ENCODE data around the gene EEF2.
"Not testable (repeated sequence)": the region's sequence is repeated elsewhere in the genome, so short reads cannot be mapped to it uniquely, and the experiment has no call there.

The EEF2 gene

DNA sequence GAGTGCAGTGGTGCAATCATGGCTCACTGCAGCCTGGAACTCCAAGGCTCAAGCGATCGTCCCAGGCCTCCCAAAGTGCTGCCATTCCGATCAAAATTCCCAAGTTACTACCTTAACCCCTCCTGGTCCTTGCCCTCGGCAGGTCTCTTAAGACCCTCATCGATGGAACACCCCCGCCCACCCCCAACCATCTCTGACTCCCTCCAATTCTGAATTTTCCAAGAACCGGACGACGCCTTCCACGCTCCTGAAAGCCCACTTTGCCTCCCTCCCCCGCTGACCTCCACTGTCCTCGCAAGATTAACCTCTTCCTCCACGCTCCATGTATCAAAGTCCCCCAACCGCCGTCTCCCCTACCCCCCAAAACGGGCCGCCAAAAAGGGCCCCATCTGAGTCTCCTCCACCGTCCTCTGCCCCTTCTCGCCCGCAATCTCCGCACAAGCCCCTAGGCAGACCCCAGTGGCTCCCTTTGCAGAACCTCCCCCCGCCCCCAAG, 14.9 kb downstream of the EEF2 start:
- Mint-ChIP-seq H3K9me3 (no peaks in the 10 kb centered on the region), H3K4me3 (peak overlapping the region; percentile 89), H3K27ac (peak overlapping the region; percentile 80), H3K4me1 (peaks cover 26% of the 10 kb centered on the region), H3K36me3 (ENCODE audit: low read depth) (peaks cover 21% of the 10 kb centered on the region), H3K27me3 (no peaks in the 10 kb centered on the region)
- ATAC-seq: no peak
- no peak for DNase-seq

DNA sequence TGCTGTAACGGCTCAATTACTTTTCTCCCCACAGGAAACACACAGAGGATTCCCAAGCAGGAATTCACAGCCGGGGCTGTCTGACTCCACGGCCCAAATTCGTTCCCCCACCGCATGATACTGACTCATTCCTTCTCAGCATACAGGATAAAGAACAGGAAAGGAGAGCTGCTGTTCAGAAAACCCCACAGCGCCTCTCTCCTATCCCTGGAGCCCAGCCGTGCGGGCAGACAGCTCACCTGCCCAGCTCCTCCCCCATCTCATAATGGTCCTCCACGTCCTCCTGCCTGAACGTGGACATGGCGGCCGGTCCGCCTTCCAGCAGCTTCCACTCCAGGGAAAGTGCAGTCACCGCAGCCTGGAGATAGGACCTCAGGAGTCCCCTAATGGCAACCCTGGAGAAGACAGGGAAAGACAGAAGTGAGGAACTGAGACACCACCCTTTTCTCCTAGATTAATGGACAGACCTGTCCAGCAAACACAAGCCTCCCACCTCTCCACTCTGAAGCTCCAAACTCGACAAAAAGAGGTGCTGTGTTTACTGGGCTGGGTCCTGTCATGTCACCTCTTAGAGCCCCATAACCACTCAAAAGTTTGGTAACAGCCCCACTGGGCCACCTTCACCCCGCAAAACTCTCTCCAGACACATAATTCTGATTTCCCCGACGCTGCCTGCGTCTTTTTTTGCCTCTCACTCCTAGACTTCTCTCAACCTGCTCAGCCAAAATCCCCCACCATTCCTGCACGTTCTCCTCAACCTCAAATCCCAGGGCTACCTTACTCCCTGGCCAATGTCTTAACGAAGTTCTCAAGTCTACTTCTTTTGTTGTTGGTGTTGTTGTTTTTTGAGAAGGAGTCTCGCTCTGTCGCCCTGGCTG, 15.6 kb downstream of the EEF2 start:
- peaks cover 19% of the 10 kb centered on the region for H3K36me3 Mint-ChIP-seq (ENCODE audit: low read depth)
- DNase-seq: no peak
- no peaks in the 10 kb centered on the region for H3K9me3 Mint-ChIP-seq

DNA sequence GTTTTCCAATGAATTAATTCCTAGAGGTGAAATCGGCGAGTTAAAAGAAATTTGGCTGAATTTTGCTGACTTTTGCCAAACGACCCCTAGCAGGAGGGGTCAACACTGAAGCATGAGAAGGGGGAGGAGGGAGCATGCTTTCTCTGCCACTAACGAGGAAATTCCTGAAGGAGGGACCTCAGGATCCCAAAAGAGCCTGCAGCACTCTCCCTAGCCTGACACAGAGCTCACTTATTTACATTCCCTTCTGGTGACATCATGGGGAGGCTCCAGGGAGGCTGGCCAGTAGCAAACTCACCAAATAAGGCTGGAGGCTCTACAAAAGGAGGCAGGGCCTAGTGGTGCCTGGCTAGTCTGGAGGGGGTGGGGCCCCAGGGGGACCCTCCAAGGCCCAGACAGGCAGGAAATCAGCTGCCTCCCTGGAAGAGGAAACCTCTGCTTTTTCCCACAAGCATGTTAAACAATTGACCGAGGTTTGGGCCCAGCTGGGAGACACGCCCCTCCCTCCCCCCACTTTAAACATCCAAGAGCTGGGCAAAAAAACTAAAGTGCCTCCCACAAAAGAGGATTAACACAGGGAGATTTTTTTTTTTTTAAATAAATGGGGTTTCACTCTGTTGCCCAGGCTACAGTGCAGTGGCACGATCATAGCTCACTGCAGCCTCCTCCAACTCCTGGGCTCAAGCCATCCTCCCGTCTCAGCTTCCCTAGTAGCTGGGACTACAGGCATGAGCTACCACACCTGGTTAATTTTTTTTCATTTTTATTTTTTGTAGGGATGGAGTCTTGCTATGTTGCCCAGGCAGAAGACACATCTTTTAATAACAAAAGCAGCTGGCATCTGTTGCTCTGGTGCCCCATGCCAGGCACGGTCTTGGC, 16.5 kb downstream of the EEF2 start:
- no peak overlapping the region for H3K4me3 Mint-ChIP-seq
- H3K27ac Mint-ChIP-seq: no peak overlapping the region
- H3K36me3 Mint-ChIP-seq (ENCODE audit: low read depth): peaks cover 21% of the 10 kb centered on the region
- no peaks in the 10 kb centered on the region for H3K9me3 Mint-ChIP-seq
- no peaks in the 10 kb centered on the region for H3K27me3 Mint-ChIP-seq
- no peak for ATAC-seq
- peaks cover 26% of the 10 kb centered on the region for H3K4me1 Mint-ChIP-seq
- DNase-seq: no peak

More for the DNA sequence above, 15.6 kb downstream of the EEF2 start:
- no peaks in the 10 kb centered on the region for H3K27me3 Mint-ChIP-seq
- peaks cover 26% of the 10 kb centered on the region for H3K4me1 Mint-ChIP-seq
- peak overlapping the region; percentile 89 for H3K4me3 Mint-ChIP-seq
- no peak for ATAC-seq
- H3K27ac Mint-ChIP-seq: peak overlapping the region; percentile 80

DNA sequence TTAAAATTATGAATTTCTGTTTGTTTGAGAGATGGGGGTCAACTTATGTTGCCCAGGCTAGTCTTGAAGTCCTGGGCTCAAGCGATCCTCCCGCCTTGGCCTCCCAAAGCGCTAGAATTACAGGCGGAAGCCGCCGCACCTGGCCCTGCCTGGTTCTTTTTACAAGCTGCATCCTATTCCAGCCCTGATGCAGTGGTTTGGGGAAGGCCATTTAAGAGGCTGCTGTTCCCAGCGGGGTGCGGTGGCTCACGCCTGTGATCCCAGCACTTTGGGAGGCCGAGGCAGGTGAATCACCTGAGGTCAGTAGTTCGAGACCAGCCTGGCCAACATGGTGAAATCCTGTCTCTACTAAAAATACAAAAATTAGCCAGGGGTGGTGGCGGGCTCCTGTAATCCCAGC, 17.3 kb downstream of the EEF2 start:
- not testable (repeated sequence) for H3K9me3 Mint-ChIP-seq, H3K4me3 Mint-ChIP-seq, H3K27me3 Mint-ChIP-seq, DNase-seq, ATAC-seq, H3K27ac Mint-ChIP-seq
- Mint-ChIP-seq H3K4me1 (peaks cover 26% of the 10 kb centered on the region), H3K36me3 (ENCODE audit: low read depth) (peaks cover 26% of the 10 kb centered on the region)

DNA sequence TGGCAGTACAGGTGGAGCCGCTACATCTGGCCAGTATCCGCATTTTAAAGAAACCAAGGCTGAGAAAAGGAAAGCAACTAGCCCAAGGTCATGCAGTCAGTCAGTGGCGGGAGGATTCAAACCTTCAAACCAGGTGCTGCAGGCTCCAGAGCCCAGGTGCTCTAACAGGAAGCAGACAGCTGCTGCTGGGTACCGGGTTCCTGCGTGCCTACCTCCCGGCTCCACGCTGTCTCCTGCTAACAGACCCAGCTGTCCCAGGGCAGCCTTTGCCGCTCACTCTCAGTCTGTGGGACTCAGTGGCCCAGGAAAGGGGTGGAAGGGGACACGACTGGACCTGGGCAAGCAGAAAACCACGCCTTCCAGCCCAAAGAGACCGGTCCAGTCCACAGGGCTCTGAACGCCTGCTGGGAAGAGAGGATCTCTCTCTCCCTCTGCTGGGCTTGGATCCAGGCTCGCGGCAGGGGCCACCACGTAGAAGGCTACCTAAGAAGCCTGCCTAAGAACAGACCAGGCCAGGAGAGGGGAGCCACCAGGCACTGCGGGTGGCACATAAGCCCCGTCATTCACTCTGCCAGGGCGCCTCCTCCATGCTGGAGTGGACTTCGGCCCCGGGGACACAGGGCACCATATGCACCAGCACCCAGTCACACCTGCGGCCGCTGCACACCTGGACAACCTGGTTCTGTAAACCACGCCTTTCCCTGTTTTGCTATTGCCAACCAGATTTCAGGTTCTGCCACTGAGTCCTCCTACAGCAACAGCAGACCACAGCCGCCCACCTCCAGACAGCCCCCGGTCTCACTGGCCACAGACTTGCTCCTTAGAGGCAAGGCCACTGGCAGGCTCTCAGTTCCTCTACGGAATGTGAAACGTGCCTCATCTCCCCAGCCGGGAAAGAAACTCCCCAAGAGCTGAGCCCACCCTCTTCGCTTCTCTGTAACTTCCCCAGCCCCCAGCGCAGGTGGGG, 18.9 kb downstream of the EEF2 start:
- Mint-ChIP-seq H3K27me3 (no peaks in the 10 kb centered on the region), H3K4me1 (peaks cover 25% of the 10 kb centered on the region), H3K27ac (no peak overlapping the region), H3K9me3 (no peaks in the 10 kb centered on the region), H3K4me3 (no peak overlapping the region), H3K36me3 (ENCODE audit: low read depth) (peaks cover 28% of the 10 kb centered on the region)
- DNase-seq (no peak), ATAC-seq (no peak)

DNA sequence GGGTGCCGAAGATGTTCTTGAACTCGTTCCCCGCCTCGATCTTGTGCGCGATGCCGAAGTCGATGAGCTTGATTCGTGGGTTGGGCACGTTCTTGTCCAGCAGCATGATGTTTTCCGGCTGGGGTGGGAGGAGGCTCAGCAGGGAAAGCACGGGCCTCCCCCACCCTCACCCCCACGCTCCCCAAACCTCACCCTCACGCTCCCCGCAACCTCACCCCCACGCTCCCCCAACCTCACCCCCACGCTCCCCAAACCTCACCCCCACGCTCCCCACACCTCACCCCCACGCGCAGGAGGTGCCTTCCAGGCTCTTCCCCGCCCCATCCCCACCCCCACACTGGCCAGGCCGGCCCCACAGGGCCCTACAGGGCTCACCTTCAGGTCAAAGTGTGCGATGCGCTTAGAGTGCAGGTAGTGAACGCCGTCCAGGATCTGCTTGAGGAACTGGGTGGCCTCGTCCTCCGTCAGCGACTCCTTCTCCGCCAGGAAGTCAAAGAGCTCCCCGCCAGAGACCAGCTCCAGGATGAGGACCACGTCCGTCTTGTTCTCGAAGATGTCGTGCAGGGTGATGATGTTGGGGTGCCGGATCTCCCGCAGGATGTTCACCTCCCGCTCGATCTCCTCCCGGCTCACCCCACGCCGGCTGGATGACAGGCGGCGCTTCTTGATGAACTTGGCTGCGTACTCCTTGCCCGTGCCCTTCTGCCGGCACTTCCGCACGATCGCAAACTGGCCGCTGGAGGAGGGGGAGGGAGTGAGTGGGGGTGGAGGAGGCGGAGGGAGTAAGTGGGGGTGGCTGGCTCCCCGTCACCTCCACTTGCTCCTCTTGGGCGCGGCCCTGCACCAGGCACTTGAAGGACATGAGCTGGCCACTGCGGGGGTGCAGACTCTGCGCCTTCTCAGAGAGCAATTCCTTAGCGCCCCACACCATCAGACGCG, 20.7 kb downstream of the EEF2 start:
- Mint-ChIP-seq H3K27me3 (no peaks in the 10 kb centered on the region), H3K4me1 (peaks cover 13% of the 10 kb centered on the region), H3K27ac (no peak overlapping the region), H3K4me3 (no peak overlapping the region), H3K36me3 (ENCODE audit: low read depth) (peaks cover 23% of the 10 kb centered on the region), H3K9me3 (no peaks in the 10 kb centered on the region)
- DNase-seq (no peak), ATAC-seq (no peak)

DNA sequence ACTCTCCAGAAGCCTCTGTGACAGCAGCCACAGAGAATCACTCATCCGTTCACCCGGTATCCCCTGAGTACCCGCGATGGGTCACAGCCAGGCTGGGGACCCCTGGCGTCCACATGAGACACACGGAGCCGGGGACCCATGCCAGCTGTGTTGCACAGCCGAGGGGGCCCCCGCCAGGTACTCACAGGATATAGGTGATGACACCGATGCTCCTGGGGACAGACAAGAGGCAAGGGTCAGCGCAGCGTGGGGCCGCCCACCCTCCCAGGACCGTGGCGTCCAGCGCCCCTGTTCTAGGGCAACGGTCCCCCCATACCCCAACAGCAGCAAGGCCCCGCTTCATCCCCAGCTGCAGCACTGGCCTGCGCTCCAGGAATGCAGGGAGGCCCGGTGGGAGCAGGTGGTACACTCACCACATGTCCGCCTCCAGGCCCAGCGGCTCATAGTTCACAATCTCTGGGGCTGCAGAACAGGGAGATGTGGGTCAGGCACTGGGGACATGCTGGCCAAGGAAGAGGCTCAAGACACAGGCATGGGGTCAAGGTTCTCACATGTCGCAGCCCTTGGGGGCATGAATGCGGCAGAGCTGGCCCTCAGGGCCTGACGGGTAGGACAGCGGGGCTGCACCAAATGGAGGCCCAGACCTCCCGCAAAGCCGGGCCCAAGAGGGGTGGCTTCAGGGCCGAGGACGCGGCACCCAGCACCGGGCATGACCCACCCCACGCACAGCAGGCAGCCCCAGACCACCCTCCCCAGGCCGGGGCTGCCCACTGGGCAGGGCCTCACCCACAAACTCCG, 21.6 kb downstream of the EEF2 start:
- no peak for DNase-seq
- no peaks in the 10 kb centered on the region for H3K9me3 Mint-ChIP-seq
- H3K27me3 Mint-ChIP-seq: no peaks in the 10 kb centered on the region
- no peak for ATAC-seq
- H3K4me1 Mint-ChIP-seq: peaks cover 6% of the 10 kb centered on the region
- no peak overlapping the region for H3K4me3 Mint-ChIP-seq
- H3K27ac Mint-ChIP-seq: no peak overlapping the region
- H3K36me3 Mint-ChIP-seq (ENCODE audit: low read depth): peaks cover 21% of the 10 kb centered on the region

DNA sequence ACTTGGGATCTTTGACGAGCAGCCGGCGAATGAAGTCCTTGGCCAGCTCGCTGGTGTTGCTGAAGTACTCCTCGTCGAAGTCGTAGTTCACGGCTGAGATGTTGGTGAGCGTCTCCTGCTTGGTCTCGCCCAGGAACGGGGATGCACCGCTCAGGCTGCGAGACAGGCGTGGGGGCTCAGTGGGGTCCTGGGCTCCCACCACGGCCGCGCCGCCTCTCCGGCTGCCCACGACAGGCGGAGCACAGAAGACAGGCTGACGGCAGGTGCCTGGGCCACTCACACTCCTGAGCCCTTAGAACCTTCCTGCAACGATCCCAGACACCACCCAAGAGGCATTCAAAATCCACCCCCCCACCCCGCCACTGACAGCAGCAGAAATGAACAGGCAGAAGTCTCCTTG, 24.3 kb downstream of the EEF2 start:
- Mint-ChIP-seq H3K9me3 (no peaks in the 10 kb centered on the region), H3K27me3 (no peaks in the 10 kb centered on the region), H3K36me3 (ENCODE audit: low read depth) (peaks cover 14% of the 10 kb centered on the region), H3K4me1 (no peaks in the 10 kb centered on the region), H3K4me3 (no peak overlapping the region), H3K27ac (no peak overlapping the region)
- no peak for ATAC-seq
- DNase-seq: no peak

DNA sequence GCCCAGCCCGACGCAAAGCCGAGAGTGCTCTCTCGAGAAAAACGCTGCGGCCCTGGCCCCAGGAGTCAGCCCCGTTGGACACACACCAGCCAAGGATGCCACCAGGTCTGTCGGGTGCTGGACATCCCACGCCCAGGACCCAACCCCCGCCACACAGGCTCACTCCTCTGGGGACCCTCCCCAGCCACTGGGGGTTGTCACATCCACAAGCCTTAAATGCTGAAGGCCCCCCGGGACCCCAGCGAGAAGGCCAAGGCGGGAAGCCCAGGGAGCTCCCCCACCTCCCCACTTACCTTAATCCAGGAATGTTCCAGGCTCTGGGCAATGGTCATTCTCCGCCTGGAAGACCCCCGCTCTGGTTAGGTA, 25.5 kb downstream of the EEF2 start:
- Mint-ChIP-seq H3K27me3 (no peaks in the 10 kb centered on the region), H3K27ac (no peak overlapping the region), H3K36me3 (ENCODE audit: low read depth) (peaks cover 11% of the 10 kb centered on the region), H3K4me3 (no peak overlapping the region), H3K9me3 (no peaks in the 10 kb centered on the region), H3K4me1 (no peaks in the 10 kb centered on the region)
- ATAC-seq (no peak), DNase-seq (no peak)

DNA sequence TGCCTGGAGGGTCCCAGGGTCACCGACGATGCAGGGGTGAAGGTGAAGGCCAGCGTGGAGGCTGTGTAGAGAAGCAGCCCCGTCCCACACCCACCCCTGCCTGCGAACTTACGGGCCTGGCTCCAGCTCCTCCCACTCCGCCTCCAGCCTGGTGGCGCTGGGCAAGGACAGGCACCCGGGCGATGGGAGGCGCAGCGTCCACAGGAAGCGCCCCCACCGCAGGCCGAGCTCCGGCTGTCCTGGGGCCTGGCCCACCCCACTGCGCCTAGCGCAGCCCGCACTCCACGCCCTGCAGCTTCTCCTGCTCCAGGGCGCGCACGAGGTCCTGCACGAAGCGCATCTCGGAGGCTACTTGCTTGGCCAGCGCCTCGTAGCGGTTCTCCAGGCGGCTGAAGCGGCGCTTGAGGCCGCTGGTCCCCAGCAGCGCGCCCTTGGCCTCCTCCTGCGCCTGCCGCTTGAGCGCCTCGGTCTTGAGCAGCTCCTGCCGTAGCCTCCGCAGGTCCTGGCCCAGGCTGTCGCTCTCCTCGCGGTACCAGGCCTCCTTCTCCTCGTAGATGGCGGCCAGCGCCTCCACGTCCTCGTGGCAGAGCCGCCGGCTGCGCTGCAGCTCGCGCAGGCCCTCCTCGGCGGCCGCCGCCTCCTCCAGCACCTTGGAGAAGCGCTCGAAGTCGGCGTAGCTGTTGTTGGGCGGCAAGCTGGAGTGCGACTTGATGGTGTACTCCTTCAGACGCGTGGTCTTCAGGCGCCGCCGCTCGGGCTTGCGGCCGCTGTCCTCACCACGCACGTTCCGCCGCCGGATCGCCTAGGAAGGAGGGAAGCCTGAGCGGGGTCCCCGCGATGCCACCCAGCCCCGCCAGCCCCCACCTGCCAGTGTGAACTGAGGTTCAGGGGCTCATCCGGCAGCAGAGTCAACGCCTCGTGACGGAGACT, 26.2 kb downstream of the EEF2 start:
- H3K27ac Mint-ChIP-seq: no peak overlapping the region
- H3K36me3 Mint-ChIP-seq (ENCODE audit: low read depth): peaks cover 8% of the 10 kb centered on the region
- H3K27me3 Mint-ChIP-seq: no peaks in the 10 kb centered on the region
- H3K4me3 Mint-ChIP-seq: no peak overlapping the region
- DNase-seq (no peak), ATAC-seq (no peak)
- H3K4me1 Mint-ChIP-seq: no peaks in the 10 kb centered on the region
- H3K9me3 Mint-ChIP-seq: no peaks in the 10 kb centered on the region

DNA sequence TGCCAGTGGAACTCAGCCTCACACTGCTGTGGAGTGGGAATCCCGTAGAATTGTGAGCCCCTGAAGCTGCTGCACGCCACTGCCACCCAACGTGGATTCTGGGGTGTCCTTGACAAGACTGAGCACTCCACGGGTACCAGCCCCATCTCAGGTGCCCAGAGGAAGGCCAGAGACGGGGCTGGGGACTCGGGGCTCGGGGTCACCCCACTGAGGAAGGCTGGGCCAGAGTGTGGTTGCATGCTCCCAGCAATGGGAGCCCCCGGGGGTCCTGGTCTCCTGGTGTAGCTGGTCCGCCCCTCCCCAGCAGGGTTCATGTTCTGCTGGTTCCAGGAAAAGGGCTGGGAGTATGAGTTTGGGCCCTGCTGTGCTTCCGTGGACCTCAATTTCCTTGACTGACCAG, 29.6 kb downstream of the EEF2 start:
- H3K4me3 Mint-ChIP-seq: no peak overlapping the region
- ATAC-seq (no peak), DNase-seq (no peak)
- peaks cover 2% of the 10 kb centered on the region for H3K36me3 Mint-ChIP-seq (ENCODE audit: low read depth)
- H3K9me3 Mint-ChIP-seq: no peaks in the 10 kb centered on the region
- H3K27ac Mint-ChIP-seq: no peak overlapping the region
- H3K4me1 Mint-ChIP-seq: peaks cover 10% of the 10 kb centered on the region
- no peaks in the 10 kb centered on the region for H3K27me3 Mint-ChIP-seq

DNA sequence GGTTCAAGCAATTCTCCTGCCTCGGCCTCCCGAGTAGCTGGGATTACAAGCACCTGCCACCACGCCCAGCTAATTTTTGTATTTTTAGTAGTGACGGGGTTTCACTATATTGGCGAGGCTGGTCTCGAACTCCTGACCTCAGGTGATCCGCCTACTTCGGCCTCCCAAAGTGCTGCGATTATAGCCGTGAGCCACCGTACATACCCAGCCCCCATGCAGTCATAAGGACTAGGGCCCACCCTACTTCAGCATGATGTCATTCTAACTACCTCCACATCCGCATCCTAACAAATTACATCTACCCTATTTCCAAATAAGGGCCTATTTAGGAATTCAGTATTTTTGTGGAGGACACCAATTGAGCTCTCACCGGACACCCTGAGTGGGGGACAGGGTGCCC, 30.0 kb downstream of the EEF2 start:
- H3K9me3 Mint-ChIP-seq; ATAC-seq; H3K36me3 Mint-ChIP-seq (ENCODE audit: low read depth); H3K4me3 Mint-ChIP-seq; H3K27me3 Mint-ChIP-seq; H3K27ac Mint-ChIP-seq; DNase-seq: not testable (repeated sequence)
- H3K4me1 Mint-ChIP-seq: peaks cover 11% of the 10 kb centered on the region

Data from activated naive CD8-positive, alpha-beta T cell treated with anti-CD3 and anti-CD28 coated beads, Interleukin-2, amount 50 U/mL, for 24 hours (primary cell).